Measurements from ENCODE around the gene OXNAD1.

GRCh38 chr3:16216373-16216935 is 48.6 kb upstream of the OXNAD1 start:
- no peak for TF ChIP-seq CTCF (conservative IDR thresholded peaks at IDR 0.05 in 1 of 2, IDR thresholded peaks at IDR 0.05 in 1 of 2; ENCODE audit: low read depth in 1 of 2, low read length in 2 of 2)
- no peak for TF ChIP-seq EZH2 (IDR thresholded peaks at IDR 0.05; ENCODE audit: low read length, missing control alignments)
